HL-60/S4 (cell line): ENCODE measurements around the gene TCEAL7.

Experiments used
- in situ Hi-C: fragments of 300-500 bp; cut with MboI; formaldehyde crosslinking; loops from 2 replicates; pipeline ENCODE4 v1.14.3; 2022; ENCODE audit warnings: low sequenced_read_pairs

Gene TCEAL7

GRCh38 chrX:103363046-103363445 lies 33.0 kb downstream of the TCEAL7 start:
- in situ Hi-C loops, result no loop called here

GRCh38 chrX:103367502-103367901 lies 37.5 kb downstream of the TCEAL7 start:
- in situ Hi-C loops, result no loop called here

- in situ Hi-C loops, result no loop called here
Measured at GRCh38 chrX:103369479-103369878, 39.4 kb downstream of the TCEAL7 start.

GRCh38 chrX:103372886-103373285 lies 42.8 kb downstream of the TCEAL7 start:
- in situ Hi-C loops, result no loop called here

- in situ Hi-C loops, result no loop called here
Measured at GRCh38 chrX:103373581-103373980, 43.5 kb downstream of the TCEAL7 start.

GRCh38 chrX:103376118-103376978 lies 46.3 kb downstream of the TCEAL7 start, which contains the start of gene BEX3:
Gene BEX3, plus strand, starts transcription at chrX:103376538. Its CDS starts 984 bp downstream, at chrX:103377522.
- in situ Hi-C loops, result no loop called here

GRCh38 chrX:103376979-103377324 lies 46.9 kb downstream of the TCEAL7 start:
- in situ Hi-C loops, result no loop called here

GRCh38 chrX:103378990-103379389 lies 49.0 kb downstream of the TCEAL7 start:
- in situ Hi-C loops, result no loop called here
